Osteocyte (in vitro differentiated cells): ENCODE results near the gene SSTR5. TPM values are rescaled to one million over a fixed set of nuclear protein-coding genes. Genes with fewer than 3 reads are reported as not detected.

Source experiments
- DNase-seq: peaks from one replicate; pipeline ENCODE4 v3.0.0; 2021; ENCODE audit warnings: mixed read lengths; ENCODE audit not compliant: unreplicated experiment; ENCODE audit errors: extremely low spot score
- H3K27ac Mint-ChIP-seq: one replicate; pipeline ENCODE4 v1.8.0; 2021; ENCODE audit warnings: mild to moderate bottlenecking, mixed read lengths; ENCODE audit not compliant: unreplicated experiment
- H3K27me3 Mint-ChIP-seq: one replicate; pipeline ENCODE4 v1.8.0; 2021; ENCODE audit warnings: mixed read lengths; ENCODE audit not compliant: unreplicated experiment
- H3K36me3 Mint-ChIP-seq: one replicate; pipeline ENCODE4 v1.8.0; 2021; ENCODE audit warnings: mixed read lengths; ENCODE audit not compliant: unreplicated experiment
- H3K4me1 Mint-ChIP-seq: one replicate; pipeline ENCODE4 v1.8.0; 2021; ENCODE audit warnings: mixed read lengths; ENCODE audit not compliant: unreplicated experiment
- H3K4me3 Mint-ChIP-seq: one replicate; pipeline ENCODE4 v1.8.0; 2021; ENCODE audit warnings: mild to moderate bottlenecking, moderate library complexity, mixed read lengths; ENCODE audit not compliant: unreplicated experiment
- H3K9me3 Mint-ChIP-seq: one replicate; pipeline ENCODE4 v1.8.0; 2021; ENCODE audit warnings: mixed read lengths; ENCODE audit not compliant: unreplicated experiment
- total RNA-seq: library from RNA; stranded (reverse); gene quantifications from 2 replicates; pipeline ENCODE4 v1.2.1, GENCODE V29; 2021
- TF ChIP-seq, protein P1 (sequence below): fragments of 200-600 bp; sonication (generic); IDR thresholded peaks from 2 replicates; pipeline ENCODE4 v1.5.0; 2021; ENCODE audit warnings: antibody characterized with exemption, mild to moderate bottlenecking, moderate library complexity

SSTR5 gene
- total RNA-seq, 1 donor from 2014 or later: not detected

GRCh38 chr16:1045310-1045992 lies 27.1 kb upstream of the SSTR5 start:
- TF ChIP-seq, protein P1, sequence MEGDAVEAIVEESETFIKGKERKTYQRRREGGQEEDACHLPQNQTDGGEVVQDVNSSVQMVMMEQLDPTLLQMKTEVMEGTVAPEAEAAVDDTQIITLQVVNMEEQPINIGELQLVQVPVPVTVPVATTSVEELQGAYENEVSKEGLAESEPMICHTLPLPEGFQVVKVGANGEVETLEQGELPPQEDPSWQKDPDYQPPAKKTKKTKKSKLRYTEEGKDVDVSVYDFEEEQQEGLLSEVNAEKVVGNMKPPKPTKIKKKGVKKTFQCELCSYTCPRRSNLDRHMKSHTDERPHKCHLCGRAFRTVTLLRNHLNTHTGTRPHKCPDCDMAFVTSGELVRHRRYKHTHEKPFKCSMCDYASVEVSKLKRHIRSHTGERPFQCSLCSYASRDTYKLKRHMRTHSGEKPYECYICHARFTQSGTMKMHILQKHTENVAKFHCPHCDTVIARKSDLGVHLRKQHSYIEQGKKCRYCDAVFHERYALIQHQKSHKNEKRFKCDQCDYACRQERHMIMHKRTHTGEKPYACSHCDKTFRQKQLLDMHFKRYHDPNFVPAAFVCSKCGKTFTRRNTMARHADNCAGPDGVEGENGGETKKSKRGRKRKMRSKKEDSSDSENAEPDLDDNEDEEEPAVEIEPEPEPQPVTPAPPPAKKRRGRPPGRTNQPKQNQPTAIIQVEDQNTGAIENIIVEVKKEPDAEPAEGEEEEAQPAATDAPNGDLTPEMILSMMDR: no peak

DNA sequence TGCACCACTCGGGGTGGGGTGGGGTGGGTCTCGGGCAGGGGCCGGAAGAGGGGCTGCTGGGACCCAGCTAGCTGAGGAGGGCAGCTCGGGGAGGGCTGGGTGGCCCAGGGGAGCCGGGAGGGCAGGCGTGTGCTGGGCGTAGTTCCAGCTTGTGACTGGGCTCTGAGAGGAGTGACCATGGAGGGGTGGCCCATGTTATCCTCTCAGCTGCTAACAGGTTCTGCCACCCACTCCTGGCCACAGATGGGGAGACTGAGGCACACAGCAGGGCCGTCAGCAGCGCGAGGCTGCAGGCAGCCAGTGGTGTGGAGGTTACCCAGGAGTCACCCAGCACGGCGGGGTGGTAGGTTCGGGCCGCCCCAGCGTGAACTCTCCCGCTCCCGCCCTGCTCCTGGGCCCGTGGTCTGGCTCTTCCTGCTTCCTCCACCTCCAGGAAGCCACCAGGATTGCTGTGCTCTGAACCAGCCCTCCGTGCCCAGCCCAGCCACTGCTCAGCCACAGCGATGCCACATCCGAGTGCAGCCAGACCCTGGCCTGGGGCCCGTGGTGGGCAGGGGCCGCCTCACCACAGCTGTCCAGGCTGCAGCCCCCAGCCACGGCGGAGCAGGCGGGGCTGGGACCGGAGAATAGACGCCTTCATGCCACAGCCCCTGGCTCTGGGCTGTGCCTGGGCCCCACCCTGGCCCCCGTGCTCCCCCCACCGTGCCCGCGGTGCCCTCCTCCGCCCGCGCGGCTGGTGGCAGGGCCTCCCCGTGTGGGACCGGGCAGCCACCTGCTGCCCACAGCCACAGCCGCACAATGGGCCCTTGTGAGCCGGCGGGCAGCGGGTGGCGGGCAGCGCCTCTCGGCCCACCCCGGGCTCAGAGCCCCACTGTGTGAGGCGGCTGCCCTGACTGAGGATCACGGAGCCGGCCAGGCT lies 26.3 kb upstream of the SSTR5 start:
- no peaks in the 10 kb centered on the region for H3K36me3 Mint-ChIP-seq
- no peaks in the 10 kb centered on the region for H3K4me1 Mint-ChIP-seq
- H3K9me3 Mint-ChIP-seq: peaks cover 8% of the 10 kb centered on the region
- TF ChIP-seq, protein P1: no peak
- no peak overlapping the region for H3K4me3 Mint-ChIP-seq
- DNase-seq: no peak
- no peak overlapping the region for H3K27ac Mint-ChIP-seq
- H3K27me3 Mint-ChIP-seq: no peaks in the 10 kb centered on the region

More at GRCh38 chr16:1045310-1045992, 27.1 kb upstream of the SSTR5 start:
- no peak overlapping the region for H3K4me3 Mint-ChIP-seq
- peaks cover 8% of the 10 kb centered on the region for H3K9me3 Mint-ChIP-seq
- no peaks in the 10 kb centered on the region for H3K27me3 Mint-ChIP-seq
- no peaks in the 10 kb centered on the region for H3K36me3 Mint-ChIP-seq
- H3K4me1 Mint-ChIP-seq: no peaks in the 10 kb centered on the region
- H3K27ac Mint-ChIP-seq: no peak overlapping the region
- no peak for DNase-seq

GRCh38 chr16:1047123-1047522 lies 25.4 kb upstream of the SSTR5 start:
- H3K36me3 Mint-ChIP-seq: no peaks in the 10 kb centered on the region
- H3K4me3 Mint-ChIP-seq: no peak overlapping the region
- H3K27ac Mint-ChIP-seq: no peak overlapping the region
- DNase-seq: no peak
- TF ChIP-seq, protein P1: no peak
- H3K27me3 Mint-ChIP-seq: no peaks in the 10 kb centered on the region
- H3K4me1 Mint-ChIP-seq: no peaks in the 10 kb centered on the region
- H3K9me3 Mint-ChIP-seq: peaks cover 3% of the 10 kb centered on the region

GRCh38 chr16:1047801-1048200 lies 24.7 kb upstream of the SSTR5 start:
- Mint-ChIP-seq H3K27me3 (no peaks in the 10 kb centered on the region), H3K4me1 (no peaks in the 10 kb centered on the region), H3K36me3 (no peaks in the 10 kb centered on the region), H3K4me3 (no peak overlapping the region), H3K9me3 (no peaks in the 10 kb centered on the region), H3K27ac (no peak overlapping the region)
- TF ChIP-seq, protein P1: no peak
- no peak for DNase-seq
